Measurements from ENCODE around the gene LMTK2.
"Not testable (repeated sequence)": the region's sequence is repeated elsewhere in the genome, so short reads cannot be mapped to it uniquely, and the experiment has no call there.

The LMTK2 gene

DNA sequence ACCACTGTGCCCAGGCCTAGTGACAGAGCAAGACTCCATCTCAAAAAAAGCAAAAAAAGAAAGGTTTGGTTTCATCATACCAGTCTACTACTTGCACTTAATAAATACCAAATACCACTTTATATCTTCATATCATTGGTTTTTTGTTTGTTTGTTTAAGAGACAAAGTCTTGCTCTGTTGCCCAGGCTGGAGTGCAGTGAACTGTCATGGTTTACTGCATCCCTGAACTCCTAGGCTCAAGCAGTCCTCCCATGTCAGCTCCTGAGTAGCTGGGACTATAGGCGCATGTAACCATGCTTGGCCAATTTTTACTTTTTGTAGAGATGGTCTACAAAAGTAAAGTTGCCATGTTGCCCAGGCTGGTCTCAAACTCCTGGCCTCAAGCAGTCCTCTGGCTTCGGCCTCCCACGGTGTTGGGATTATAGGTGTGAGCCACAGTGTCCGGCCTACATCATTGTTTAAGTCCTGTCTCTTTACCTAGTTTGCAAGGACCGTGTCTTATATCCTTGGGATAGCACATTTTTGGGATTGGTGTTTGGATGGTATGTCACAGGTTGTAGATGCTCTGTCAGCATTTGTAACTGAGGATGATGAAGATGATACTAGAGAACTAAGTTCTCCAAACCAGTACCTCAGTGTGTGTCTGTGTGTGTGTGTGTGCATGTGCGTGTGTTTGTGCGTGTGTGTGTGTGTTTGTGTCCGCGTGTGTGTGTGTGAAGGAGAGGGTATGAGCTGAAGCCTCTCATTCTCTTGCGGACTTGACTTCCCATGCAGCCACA lies 9.3 kb downstream of the LMTK2 start:
- TF ChIP-seq, protein P1, sequence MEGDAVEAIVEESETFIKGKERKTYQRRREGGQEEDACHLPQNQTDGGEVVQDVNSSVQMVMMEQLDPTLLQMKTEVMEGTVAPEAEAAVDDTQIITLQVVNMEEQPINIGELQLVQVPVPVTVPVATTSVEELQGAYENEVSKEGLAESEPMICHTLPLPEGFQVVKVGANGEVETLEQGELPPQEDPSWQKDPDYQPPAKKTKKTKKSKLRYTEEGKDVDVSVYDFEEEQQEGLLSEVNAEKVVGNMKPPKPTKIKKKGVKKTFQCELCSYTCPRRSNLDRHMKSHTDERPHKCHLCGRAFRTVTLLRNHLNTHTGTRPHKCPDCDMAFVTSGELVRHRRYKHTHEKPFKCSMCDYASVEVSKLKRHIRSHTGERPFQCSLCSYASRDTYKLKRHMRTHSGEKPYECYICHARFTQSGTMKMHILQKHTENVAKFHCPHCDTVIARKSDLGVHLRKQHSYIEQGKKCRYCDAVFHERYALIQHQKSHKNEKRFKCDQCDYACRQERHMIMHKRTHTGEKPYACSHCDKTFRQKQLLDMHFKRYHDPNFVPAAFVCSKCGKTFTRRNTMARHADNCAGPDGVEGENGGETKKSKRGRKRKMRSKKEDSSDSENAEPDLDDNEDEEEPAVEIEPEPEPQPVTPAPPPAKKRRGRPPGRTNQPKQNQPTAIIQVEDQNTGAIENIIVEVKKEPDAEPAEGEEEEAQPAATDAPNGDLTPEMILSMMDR (IDR thresholded peaks at IDR 0.05), result no peak
- Histone ChIP-seq H3K27me3 (no peaks in the 10 kb centered on the region), H3K36me3 (no peaks in the 10 kb centered on the region), H3K4me1 (ENCODE audit: control insufficient read depth in 1 of 2, insufficient read depth in 1 of 2, low read depth in 1 of 2, low read length in 1 of 2) (peaks cover 5 to 6% of the 10 kb centered on the region in 2 experiments), H3K27ac (no peak overlapping the region), H3K4me3 (ENCODE audit: low read depth in 1 of 2, low read length in 1 of 2) (no peak overlapping the region), H3K9me3 (no peaks in the 10 kb centered on the region)

DNA sequence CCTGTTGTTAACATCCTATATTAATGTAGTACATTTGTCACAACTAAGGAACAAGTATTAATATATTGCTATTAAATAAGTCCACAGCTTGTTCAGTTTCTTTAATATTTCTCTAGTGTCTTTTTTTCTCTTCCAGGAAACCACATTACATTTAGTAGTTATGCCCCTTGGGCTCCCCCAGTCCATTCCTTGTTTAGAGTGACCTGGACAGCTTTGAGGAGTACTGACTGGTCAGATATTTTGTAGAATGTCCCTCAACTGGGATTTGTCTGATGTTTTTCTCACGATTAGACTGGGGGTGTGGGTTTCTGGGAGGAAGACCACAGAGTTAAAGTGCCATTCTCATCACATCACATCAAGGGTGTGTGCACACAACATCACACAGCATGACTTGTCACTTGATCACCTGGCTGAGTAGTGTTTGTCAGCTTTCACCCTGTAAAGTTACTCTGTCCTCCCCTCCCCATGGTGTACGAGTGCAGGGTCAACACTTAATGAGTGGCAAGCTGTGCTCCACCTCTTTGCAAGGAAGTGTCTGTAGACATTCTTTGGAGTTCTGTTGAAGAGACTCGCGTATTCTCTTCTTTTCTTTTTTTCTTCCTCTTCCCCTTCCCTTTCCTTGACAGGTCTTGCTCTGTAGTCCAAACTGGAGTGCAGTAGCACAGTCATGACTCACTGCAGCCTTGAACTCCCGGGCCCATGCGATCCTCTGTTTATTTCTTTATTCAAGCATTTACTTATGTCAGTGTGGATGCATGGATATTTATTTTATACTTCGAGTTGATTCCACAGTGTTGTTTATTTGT lies 10.2 kb downstream of the LMTK2 start:
- no peak overlapping the region for H3K4me3 ChIP-seq (ENCODE audit: low read depth in 1 of 2, low read length in 1 of 2)
- TF ChIP-seq, protein P1 (IDR thresholded peaks at IDR 0.05), result no peak
- H3K27ac ChIP-seq, result peak overlapping the region; percentile 52
- no peaks in the 10 kb centered on the region for H3K36me3 ChIP-seq
- H3K27me3 ChIP-seq, result no peaks in the 10 kb centered on the region
- H3K9me3 ChIP-seq, result no peaks in the 10 kb centered on the region
- peaks cover 4 to 5% of the 10 kb centered on the region in 2 experiments for H3K4me1 ChIP-seq (ENCODE audit: control insufficient read depth in 1 of 2, insufficient read depth in 1 of 2, low read depth in 1 of 2, low read length in 1 of 2)

DNA sequence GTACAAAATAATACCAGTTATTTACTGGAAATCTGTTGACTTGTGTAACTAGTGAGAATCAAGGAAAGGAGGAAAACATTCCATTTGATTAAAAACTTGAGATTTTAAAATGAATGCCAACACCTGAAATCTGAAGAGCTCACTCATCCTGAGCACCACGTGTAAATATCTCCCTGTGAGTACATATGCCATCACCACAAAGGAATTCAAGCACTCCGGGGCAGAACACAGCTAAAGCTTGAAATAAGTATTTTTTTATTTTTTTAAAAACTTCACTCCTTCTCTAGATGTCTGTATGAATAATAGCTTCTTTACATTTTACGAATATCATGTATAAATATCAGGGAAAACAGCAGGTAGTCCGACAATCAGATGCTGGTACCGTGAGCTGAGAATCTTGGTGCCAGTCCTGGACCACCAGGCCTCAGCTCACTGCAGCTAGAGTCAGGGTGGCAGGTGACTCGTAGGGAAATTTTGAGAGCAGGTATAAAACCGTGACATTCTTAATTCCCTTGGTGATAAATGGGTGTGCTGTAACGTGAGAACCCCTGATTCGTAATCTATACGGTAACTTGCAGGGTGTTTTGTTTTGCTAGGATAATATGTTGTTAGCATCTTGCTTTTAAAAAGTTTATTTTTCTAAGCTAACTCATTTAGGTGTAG lies 12.7 kb downstream of the LMTK2 start:
- H3K9me3 ChIP-seq, result no peaks in the 10 kb centered on the region

DNA sequence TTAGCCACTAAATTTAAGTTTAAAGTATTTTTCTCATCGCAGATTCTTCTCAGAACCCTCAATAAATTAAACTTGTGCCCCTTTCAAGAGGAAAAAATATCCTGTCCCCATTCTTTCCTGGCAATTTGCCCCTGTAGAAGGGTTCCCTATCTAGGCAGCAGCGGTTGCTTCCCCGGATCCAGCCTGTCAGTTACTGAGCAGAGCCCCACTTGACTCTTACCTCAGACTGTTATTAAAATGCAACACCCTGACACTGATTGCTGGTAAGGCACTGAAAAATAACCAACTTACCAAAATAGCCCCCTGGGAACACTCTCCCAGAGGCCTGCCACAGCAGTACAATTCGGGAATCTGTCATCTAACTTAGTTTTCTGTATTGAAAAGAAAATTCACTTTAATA lies 13.9 kb downstream of the LMTK2 start:
- TF ChIP-seq, protein P1 (IDR thresholded peaks at IDR 0.05), result no peak
- Histone ChIP-seq H3K4me3 (ENCODE audit: low read depth in 1 of 2, low read length in 1 of 2) (no peak overlapping the region), H3K27ac (no peak overlapping the region), H3K36me3 (no peaks in the 10 kb centered on the region), H3K9me3 (no peaks in the 10 kb centered on the region), H3K4me1 (ENCODE audit: control insufficient read depth in 1 of 2, insufficient read depth in 1 of 2, low read depth in 1 of 2, low read length in 1 of 2) (peaks cover 39 to 40% of the 10 kb centered on the region in 2 experiments), H3K27me3 (no peaks in the 10 kb centered on the region)

More for the DNA sequence above, 12.7 kb downstream of the LMTK2 start:
- Histone ChIP-seq H3K27me3 (no peaks in the 10 kb centered on the region), H3K27ac (no peak overlapping the region), H3K36me3 (no peaks in the 10 kb centered on the region), H3K4me3 (ENCODE audit: low read depth in 1 of 2, low read length in 1 of 2) (no peak overlapping the region), H3K4me1 (ENCODE audit: control insufficient read depth in 1 of 2, insufficient read depth in 1 of 2, low read depth in 1 of 2, low read length in 1 of 2) (peaks cover 28 to 29% of the 10 kb centered on the region in 2 experiments)
- TF ChIP-seq, protein P1 (IDR thresholded peaks at IDR 0.05), result no peak

DNA sequence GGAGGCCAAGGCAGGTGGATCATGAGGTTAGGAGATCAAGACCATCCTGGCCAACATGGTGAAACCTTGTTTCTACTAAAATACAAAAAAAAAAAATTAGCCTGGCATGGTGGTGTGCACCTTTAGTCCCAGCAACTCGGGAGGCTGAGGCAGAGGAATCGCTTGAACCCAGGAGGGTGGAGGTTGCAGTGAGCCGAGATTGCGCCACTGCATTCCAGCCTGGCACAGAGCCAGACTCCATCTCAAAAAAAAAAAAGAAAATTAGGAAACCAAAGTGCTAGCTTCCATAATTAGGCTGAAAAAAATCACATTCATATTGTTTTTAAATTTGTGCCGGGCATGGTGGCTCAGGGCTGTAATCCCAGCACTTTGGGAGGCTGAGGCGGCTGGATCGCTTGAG lies 14.7 kb downstream of the LMTK2 start:
- H3K9me3 ChIP-seq; H3K36me3 ChIP-seq; H3K4me3 ChIP-seq (ENCODE audit: low read depth in 1 of 2, low read length in 1 of 2); H3K27me3 ChIP-seq; H3K27ac ChIP-seq: not testable (repeated sequence)
- peaks cover 48 to 49% of the 10 kb centered on the region in 2 experiments for H3K4me1 ChIP-seq (ENCODE audit: control insufficient read depth in 1 of 2, insufficient read depth in 1 of 2, low read depth in 1 of 2, low read length in 1 of 2)
